ENCODE results near the gene ZFYVE26.

- TF ChIP-seq CTCF (IDR thresholded peaks at IDR 0.05) (no peak), POLR2A (IDR thresholded peaks at IDR 0.05) (no peak)
Measured at GRCh38 chr14:67853715-67854114, 37.3 kb upstream of the ZFYVE26 start.

All from body of pancreas (tissue), 4 donors.